Activated T-helper 1 cell treated with anti-CD3 and anti-CD28 coated beads, Interleukin-12 subunit alpha, Interleukin-12 subunit beta, Interleukin-2, Interleukin-4 antibody, amounts not matched to agents 30 ng/mL and 10 ng/mL and 1 ng/mL, durations not matched to agents 14 hours and 24 hours and 36 hours (primary cell): ENCODE data around the gene DBH. TPM values are rescaled to one million over a fixed set of nuclear protein-coding genes. Genes with fewer than 3 reads are reported as not detected.

Experiments
- DNase-seq: peaks from one replicate; pipeline ENCODE4 v3.0.0; 2021; ENCODE audit warnings: low spot score
- H3K27ac Mint-ChIP-seq: one replicate; pipeline ENCODE4 v1.8.0; 2021; ENCODE audit warnings: mild to moderate bottlenecking, mixed read lengths
- H3K27me3 Mint-ChIP-seq: one replicate; pipeline ENCODE4 v1.8.0; 2022; ENCODE audit warnings: mild to moderate bottlenecking, moderate library complexity, mixed read lengths; ENCODE audit not compliant: insufficient read depth
- H3K36me3 Mint-ChIP-seq: one replicate; pipeline ENCODE4 v1.8.0; 2021; ENCODE audit warnings: low read depth, mixed read lengths
- H3K4me1 Mint-ChIP-seq: one replicate; pipeline ENCODE4 v1.8.0; 2021; ENCODE audit warnings: low read depth, mixed read lengths
- H3K4me3 Mint-ChIP-seq: one replicate; pipeline ENCODE4 v1.8.0; 2021; ENCODE audit warnings: mild to moderate bottlenecking, moderate library complexity, mixed read lengths
- H3K9me3 Mint-ChIP-seq: one replicate; pipeline ENCODE4 v1.8.0; 2021; ENCODE audit warnings: mixed read lengths
- intact Hi-C: fragments of 100-400 bp; cut with micrococcal nuclease; formaldehyde crosslinking; loops from one replicate; pipeline ENCODE4 v1.15.1; 2024
- total RNA-seq: library from RNA; stranded (reverse); gene quantifications from 2 replicates; pipeline ENCODE4 v1.2.3, GENCODE V29; 2022

DBH gene
- total RNA-seq, 1 donor from 2014 or later = not detected

GRCh38 chr9:133634081-133634691, 2.0 kb upstream of the DBH start:
- no peak for DNase-seq
- no peaks in the 10 kb centered on the region for H3K9me3 Mint-ChIP-seq
- no peaks in the 10 kb centered on the region for H3K36me3 Mint-ChIP-seq
- no peaks in the 10 kb centered on the region for H3K4me1 Mint-ChIP-seq
- H3K27ac Mint-ChIP-seq = no peak overlapping the region
- intact Hi-C loops = no loop called here
- peaks cover 2% of the 10 kb centered on the region for H3K27me3 Mint-ChIP-seq
- no peak overlapping the region for H3K4me3 Mint-ChIP-seq

- H3K27ac Mint-ChIP-seq = no peak overlapping the region
- no peak for DNase-seq
- no peaks in the 10 kb centered on the region for H3K36me3 Mint-ChIP-seq
- intact Hi-C loops = no loop called here
- peaks cover 2% of the 10 kb centered on the region for H3K27me3 Mint-ChIP-seq
- no peak overlapping the region for H3K4me3 Mint-ChIP-seq
- H3K4me1 Mint-ChIP-seq = no peaks in the 10 kb centered on the region
- no peaks in the 10 kb centered on the region for H3K9me3 Mint-ChIP-seq
Observed at GRCh38 chr9:133635098-133635497, 1.1 kb upstream of the DBH start.

GRCh38 chr9:133636902-133637301, 739 bp downstream of the DBH start:
- Mint-ChIP-seq H3K9me3 (no peaks in the 10 kb centered on the region), H3K36me3 (no peaks in the 10 kb centered on the region), H3K27me3 (peaks cover 2% of the 10 kb centered on the region), H3K4me3 (no peak overlapping the region), H3K27ac (no peak overlapping the region), H3K4me1 (no peaks in the 10 kb centered on the region)
- intact Hi-C loops = no loop called here
- DNase-seq = no peak

GRCh38 chr9:133637451-133638055, 1.4 kb downstream of the DBH start:
- H3K9me3 Mint-ChIP-seq = no peaks in the 10 kb centered on the region
- H3K4me1 Mint-ChIP-seq = no peaks in the 10 kb centered on the region
- no peaks in the 10 kb centered on the region for H3K36me3 Mint-ChIP-seq
- intact Hi-C loops = no loop called here
- H3K27ac Mint-ChIP-seq = no peak overlapping the region
- no peak overlapping the region for H3K4me3 Mint-ChIP-seq
- no peak for DNase-seq
- H3K27me3 Mint-ChIP-seq = peaks cover 2% of the 10 kb centered on the region

GRCh38 chr9:133638076-133638475, 1.9 kb downstream of the DBH start:
- H3K4me3 Mint-ChIP-seq = no peak overlapping the region
- H3K4me1 Mint-ChIP-seq = no peaks in the 10 kb centered on the region
- no peak overlapping the region for H3K27ac Mint-ChIP-seq
- no peaks in the 10 kb centered on the region for H3K9me3 Mint-ChIP-seq
- peaks cover 2% of the 10 kb centered on the region for H3K27me3 Mint-ChIP-seq
- no peaks in the 10 kb centered on the region for H3K36me3 Mint-ChIP-seq
- no peak for DNase-seq
- intact Hi-C loops = no loop called here

GRCh38 chr9:133638711-133639110, 2.5 kb downstream of the DBH start:
- no peaks in the 10 kb centered on the region for H3K4me1 Mint-ChIP-seq
- no peaks in the 10 kb centered on the region for H3K36me3 Mint-ChIP-seq
- no peak for DNase-seq
- H3K27ac Mint-ChIP-seq = no peak overlapping the region
- no peak overlapping the region for H3K4me3 Mint-ChIP-seq
- H3K27me3 Mint-ChIP-seq = peaks cover 2% of the 10 kb centered on the region
- intact Hi-C loops = no loop called here
- H3K9me3 Mint-ChIP-seq = no peaks in the 10 kb centered on the region

- Mint-ChIP-seq H3K4me3 (no peak overlapping the region), H3K27me3 (peaks cover 2% of the 10 kb centered on the region), H3K4me1 (no peaks in the 10 kb centered on the region), H3K9me3 (no peaks in the 10 kb centered on the region), H3K27ac (no peak overlapping the region), H3K36me3 (no peaks in the 10 kb centered on the region)
- intact Hi-C loops = no loop called here
- DNase-seq = no peak
Observed at GRCh38 chr9:133639613-133640012, 3.5 kb downstream of the DBH start.

GRCh38 chr9:133640160-133640559, 4.0 kb downstream of the DBH start:
- Mint-ChIP-seq H3K27ac (no peak overlapping the region), H3K36me3 (no peaks in the 10 kb centered on the region), H3K27me3 (peaks cover 2% of the 10 kb centered on the region), H3K4me3 (no peak overlapping the region), H3K9me3 (no peaks in the 10 kb centered on the region), H3K4me1 (no peaks in the 10 kb centered on the region)
- intact Hi-C loops = no loop called here
- no peak for DNase-seq

- H3K27me3 Mint-ChIP-seq = peaks cover 2% of the 10 kb centered on the region
- H3K36me3 Mint-ChIP-seq = no peaks in the 10 kb centered on the region
- no peaks in the 10 kb centered on the region for H3K9me3 Mint-ChIP-seq
- H3K4me1 Mint-ChIP-seq = no peaks in the 10 kb centered on the region
- H3K27ac Mint-ChIP-seq = no peak overlapping the region
- intact Hi-C loops = no loop called here
- no peak overlapping the region for H3K4me3 Mint-ChIP-seq
- no peak for DNase-seq
Observed at GRCh38 chr9:133640580-133641395, 4.6 kb downstream of the DBH start.

GRCh38 chr9:133641396-133641655, 5.2 kb downstream of the DBH start:
- DNase-seq = no peak
- Mint-ChIP-seq H3K4me1 (no peaks in the 10 kb centered on the region), H3K27me3 (peaks cover 5% of the 10 kb centered on the region), H3K4me3 (no peak overlapping the region), H3K27ac (no peak overlapping the region), H3K36me3 (no peaks in the 10 kb centered on the region), H3K9me3 (no peaks in the 10 kb centered on the region)
- intact Hi-C loops = no loop called here

GRCh38 chr9:133641861-133642595, 5.9 kb downstream of the DBH start:
- H3K4me3 Mint-ChIP-seq = no peak overlapping the region
- no peak for DNase-seq
- no peaks in the 10 kb centered on the region for H3K9me3 Mint-ChIP-seq
- peaks cover 5% of the 10 kb centered on the region for H3K27me3 Mint-ChIP-seq
- no peaks in the 10 kb centered on the region for H3K4me1 Mint-ChIP-seq
- no peak overlapping the region for H3K27ac Mint-ChIP-seq
- no peaks in the 10 kb centered on the region for H3K36me3 Mint-ChIP-seq
- intact Hi-C loops = no loop called here

GRCh38 chr9:133642708-133643361, 6.7 kb downstream of the DBH start:
- intact Hi-C loops = no loop called here
- H3K27ac Mint-ChIP-seq = no peak overlapping the region
- DNase-seq = no peak
- H3K4me3 Mint-ChIP-seq = no peak overlapping the region
- no peaks in the 10 kb centered on the region for H3K9me3 Mint-ChIP-seq
- H3K27me3 Mint-ChIP-seq = peaks cover 5% of the 10 kb centered on the region
- no peaks in the 10 kb centered on the region for H3K4me1 Mint-ChIP-seq
- no peaks in the 10 kb centered on the region for H3K36me3 Mint-ChIP-seq

GRCh38 chr9:133643362-133643755, 7.2 kb downstream of the DBH start:
- intact Hi-C loops = no loop called here
- Mint-ChIP-seq H3K36me3 (no peaks in the 10 kb centered on the region), H3K4me3 (no peak overlapping the region), H3K27me3 (peaks cover 4% of the 10 kb centered on the region), H3K9me3 (no peaks in the 10 kb centered on the region), H3K27ac (no peak overlapping the region), H3K4me1 (no peaks in the 10 kb centered on the region)
- no peak for DNase-seq
